ENCODE data around the gene MSH2.
"Not testable (repeated sequence)": the region's sequence is repeated elsewhere in the genome, so short reads cannot be mapped to it uniquely, and the experiment has no call there.

- not testable (repeated sequence) for TF ChIP-seq CTCF, POLR2A (IDR thresholded peaks at IDR 0.05)
Observed at GRCh38 chr2:47420683-47421082, 17.7 kb downstream of the MSH2 start.
